Measurements from ENCODE around the gene DNAH17.

DNAH17 gene

DNA sequence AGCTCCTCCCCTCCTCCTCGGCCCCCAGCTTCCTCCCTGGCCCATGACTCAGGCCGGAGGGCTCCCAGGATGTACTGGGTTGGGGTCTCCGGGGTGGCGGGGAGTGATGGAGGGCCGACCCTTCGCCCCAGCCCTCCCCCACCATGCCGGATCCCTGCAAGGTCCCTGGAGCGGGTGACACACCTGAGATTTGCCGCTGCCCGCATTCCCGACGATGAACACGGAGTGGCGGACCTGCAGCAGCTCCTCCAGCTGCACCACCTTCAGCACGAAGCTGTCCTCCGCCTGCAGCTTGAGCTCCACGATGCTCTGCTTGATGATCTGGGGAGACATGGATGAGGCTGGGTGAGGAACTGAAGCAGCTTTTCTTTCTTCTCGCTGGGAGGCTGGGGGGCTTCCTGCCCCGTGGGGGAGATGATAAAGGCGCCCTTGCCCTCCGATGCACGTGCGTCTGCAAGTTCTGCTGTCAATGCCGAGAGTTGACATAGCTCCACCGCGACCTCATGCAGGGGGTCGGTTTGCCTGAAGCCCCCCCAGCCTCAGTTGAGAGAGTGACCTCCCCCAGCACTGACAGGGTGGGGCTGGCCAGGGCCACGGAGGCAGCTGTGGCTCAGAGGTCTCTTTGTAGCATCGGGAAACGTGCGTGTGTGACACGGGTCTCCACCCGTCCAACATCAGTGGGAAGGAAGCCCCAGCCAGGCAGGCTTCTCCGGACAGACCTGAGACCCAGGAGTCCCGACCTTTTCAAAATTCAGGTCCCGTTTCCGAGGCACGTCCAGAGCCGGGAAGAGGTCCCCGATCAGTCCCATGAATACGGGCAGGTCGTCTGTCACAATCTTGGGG is 83.1 kb downstream of the DNAH17 start:
- DNase-seq, result no peak

DNA sequence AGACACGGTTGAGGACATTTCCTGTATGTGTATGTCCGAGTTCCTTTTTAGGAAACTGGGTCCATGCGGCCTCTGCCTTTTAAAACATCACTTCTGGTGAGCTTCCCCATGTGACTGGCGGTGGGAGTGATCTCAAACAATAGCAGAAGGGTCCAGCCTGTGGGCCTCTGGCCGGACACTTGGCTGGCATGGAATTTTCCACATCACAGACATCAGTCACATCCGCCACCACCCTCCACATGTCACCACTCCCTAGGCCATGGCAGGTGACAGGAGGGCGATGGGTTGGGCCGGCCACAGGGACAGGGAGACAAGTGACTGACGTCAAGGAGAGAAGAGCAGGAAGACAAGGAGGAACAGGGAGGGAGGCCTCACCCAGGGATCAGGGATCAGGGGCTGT is 83.7 kb downstream of the DNAH17 start:
- DNase-seq, result no peak

DNA sequence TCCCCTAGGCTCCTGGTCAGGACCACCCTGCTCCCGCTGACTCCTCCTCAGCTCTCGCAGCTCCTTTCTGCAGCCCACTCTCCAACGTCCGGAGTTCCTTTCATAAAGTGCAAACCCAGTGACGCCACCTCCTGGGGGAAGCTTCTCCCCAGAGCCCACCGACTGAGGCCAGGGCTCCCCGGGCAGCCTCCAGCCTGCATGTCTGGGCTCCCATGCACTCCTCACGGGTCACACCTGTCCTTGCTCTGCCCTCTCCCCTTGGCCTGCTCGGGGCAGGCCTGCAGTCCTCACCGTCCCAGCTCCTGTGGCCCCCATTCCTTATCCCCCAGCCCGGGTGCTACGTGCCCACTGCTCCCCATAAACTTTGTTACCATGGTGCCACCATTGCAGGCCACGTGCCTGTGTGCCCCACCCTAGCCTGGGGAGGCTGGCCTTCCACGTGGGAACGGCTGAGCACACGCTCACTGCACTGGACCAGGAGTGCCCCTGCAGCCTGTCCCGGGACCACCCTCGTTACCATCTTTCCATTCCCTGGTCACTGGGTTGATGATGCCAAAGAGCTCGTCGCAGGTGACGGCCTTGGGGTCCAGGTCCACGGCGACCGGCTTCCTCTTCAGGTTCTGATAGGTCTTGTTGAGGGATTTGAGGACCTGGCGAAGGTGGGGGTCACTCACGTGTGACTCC is 84.9 kb downstream of the DNAH17 start:
- DNase-seq, result no peak

DNA sequence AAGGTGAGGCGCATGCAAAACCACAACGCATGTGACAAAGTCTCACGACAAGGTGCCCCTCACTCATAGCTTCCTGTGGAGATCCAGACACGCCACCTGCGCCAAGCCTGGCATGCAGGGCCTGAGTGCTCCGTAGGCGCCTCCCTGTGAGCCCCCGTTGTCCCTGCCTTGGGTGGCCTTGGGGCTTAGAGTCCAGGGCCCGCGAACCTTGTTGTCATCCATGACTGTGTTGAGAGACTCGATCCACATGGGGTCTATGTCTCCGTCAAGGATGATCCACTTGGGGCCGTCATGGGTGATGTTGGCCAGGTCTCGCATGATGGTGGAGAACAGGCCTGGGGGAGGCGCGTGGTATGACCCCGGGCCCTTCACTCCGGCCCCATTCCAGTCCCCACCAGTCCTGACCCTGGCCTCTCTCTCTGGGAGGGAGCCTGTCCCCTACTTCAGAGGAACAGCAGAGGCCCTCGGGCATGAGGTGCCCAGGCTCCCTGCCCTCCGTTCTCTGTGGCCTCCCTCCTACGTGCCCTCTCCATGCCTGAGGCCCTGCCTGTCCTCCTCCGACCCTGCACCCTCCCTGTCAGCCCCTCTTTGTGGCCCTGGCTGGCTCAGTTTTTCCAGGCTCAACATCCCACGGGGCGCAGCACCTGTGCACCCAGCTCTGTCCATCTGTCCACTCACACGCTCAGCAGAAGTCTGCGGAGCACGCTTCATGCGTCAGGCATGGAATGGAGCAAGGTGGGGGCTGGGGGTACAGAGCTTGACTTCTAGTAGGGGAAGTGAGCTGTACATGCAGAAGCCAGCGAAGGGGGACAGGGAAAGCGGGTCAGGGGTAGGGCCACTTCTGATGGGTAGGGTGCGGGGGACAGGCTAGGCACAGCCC is 85.7 kb downstream of the DNAH17 start:
- no peak for DNase-seq

DNA sequence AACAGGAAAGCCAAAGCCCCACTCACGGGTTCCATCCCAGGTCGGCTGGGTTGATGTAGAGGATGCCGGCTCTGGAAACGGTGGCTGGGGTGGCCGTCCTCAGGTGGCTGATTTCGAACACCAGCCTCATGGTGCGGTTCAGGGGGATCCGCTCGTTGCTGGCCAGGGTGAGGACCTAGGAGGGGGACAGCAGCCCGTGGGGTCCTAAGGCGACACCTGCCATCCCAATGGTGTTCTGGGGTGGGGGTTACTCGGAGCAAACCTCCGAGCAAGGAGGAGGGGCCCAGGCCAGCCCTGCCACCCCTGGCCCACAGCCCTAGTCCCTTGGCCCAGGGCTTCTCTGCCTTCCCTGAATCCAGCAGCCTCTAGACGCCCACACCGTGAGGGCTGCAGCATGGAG is 86.5 kb downstream of the DNAH17 start:
- DNase-seq, result no peak

DNA sequence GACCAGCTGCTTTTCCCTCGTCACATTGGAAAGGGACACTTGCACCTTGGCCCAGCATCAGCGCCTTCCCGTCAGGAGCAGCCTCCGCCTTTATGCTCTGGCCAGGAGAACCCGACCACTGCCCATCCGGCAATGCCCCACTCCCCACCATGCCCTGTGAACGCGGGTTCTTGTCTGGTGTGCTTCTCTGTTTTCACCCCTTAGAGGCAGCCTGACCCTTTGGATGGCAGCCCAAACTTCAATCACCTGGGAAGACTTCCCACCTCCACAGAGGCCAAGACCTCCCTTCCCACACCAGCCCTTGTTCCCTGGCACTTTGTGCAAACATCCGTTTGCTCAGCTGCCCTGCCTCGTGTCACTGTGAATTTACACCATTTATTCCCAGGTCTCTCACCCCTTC is 87.0 kb downstream of the DNAH17 start:
- no peak for DNase-seq

DNA sequence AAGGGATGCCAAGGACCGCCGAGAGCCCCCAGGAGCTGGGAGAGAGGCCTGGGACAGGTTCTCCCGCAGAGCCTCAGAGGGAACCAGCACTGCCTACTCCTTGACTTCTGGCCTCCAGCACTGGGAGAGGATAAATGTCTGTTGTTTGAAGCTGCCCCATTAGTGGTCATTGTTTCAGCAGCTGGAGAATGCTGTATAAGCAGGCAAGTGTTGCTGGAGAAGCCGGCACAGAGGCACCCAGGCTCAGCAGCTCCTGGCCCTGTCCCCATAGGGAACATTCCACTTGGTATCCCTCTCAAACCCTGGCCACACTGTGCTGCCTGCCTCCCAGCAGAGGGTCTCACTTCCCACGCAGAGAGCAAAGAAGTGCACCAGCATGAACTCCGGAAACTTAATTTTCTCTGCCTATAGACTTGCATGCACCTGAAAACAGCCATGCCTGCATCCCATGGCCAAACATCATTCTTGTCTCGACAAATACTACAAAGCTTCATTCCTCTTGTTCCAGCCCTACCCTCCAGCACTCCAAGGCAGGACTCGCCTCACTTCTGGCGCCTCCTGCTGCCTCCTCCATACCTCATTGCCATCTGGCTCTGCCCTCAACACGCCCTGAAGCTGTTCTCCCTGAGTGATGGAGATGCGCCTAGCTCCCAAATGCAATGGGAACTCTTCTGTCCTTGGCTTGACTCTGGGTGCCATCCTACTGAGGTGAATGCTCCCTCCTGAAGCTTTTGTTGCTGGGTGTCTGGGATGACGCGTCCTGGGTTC is 88.1 kb downstream of the DNAH17 start:
- no peak for DNase-seq

DNA sequence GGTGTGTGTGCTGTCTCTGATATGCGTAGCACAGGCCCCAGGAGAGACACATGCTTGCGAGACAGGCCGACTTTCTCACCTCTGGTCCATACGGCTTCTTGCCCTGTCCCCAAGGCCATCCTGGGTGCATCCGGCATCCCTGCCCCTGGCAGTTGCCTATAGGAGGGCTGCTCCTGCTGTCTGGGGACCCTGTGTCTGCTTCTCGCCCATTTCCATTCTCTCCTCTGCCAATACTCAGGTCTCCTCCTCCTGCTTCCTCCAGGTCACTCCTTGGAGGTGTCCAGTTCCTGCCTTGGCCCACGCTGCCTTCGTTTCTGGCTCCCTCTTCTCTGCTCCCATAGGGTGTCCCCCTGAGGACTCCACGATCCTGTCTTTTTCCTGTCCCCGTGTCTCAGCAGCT is 89.0 kb downstream of the DNAH17 start:
- DNase-seq, result no peak

DNA sequence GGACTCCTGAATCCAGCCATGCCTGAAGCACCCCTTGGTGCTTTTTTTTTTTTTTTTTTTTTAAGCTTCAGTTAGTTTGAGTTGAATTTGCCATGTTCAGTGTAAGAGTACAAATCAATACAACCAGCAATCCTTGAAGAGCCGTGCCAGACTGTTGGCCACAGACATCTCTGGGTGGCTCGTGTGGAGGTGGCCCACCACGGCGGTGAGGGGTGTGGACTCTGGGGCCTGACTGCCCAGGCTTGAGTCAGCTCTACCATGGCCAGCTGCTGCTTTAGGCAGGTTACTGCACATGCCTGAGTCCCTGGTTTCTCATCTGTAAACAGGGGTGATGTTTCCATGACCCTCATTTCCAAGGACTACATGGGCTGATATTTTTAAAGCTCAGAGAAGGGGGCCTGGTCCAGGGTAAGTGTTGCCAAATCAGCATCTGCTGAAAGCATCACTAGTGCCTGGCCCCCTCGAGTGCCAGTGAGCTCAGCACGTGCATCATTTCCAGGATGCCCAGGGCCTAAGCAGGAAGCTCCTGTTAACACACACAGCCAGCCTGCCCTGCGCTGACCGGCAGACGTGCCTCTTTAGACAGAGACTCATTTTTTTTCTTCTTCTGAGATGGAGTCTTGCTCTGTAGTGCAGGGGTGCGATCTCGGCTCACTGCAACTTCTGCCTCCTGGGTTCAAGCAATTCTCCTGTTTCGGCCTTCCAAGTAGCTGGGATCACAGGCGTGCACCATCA is 90.1 kb downstream of the DNAH17 start:
- DNase-seq, result no peak

DNA sequence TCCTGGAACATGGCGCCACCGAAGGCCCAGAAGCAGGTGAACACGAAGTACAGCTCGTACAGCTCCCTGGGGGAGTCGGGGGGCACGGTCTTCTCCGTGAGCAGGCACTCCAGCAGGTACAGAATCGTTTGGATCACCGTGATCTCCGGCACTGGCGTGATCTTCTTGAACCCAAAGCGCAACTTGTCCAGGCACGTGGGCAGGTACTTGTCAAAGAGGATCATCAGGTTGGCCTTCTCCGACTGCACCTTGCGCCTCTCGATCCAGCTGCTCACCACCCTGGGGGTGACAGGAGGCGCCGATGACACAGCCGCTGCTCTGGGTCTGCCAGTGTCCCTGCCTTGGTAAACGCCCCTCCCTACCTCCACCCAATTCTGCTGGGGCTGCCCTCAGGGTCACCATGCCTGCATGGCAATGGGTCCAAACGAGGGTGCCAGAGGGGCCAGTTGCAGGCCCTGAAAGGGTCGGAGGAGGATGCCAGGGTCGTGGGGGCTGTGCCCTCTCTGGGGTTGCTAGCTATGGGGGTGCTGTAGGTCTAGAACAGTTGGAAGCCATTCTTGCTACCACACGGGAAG is 90.9 kb downstream of the DNAH17 start:
- no peak for DNase-seq

DNA sequence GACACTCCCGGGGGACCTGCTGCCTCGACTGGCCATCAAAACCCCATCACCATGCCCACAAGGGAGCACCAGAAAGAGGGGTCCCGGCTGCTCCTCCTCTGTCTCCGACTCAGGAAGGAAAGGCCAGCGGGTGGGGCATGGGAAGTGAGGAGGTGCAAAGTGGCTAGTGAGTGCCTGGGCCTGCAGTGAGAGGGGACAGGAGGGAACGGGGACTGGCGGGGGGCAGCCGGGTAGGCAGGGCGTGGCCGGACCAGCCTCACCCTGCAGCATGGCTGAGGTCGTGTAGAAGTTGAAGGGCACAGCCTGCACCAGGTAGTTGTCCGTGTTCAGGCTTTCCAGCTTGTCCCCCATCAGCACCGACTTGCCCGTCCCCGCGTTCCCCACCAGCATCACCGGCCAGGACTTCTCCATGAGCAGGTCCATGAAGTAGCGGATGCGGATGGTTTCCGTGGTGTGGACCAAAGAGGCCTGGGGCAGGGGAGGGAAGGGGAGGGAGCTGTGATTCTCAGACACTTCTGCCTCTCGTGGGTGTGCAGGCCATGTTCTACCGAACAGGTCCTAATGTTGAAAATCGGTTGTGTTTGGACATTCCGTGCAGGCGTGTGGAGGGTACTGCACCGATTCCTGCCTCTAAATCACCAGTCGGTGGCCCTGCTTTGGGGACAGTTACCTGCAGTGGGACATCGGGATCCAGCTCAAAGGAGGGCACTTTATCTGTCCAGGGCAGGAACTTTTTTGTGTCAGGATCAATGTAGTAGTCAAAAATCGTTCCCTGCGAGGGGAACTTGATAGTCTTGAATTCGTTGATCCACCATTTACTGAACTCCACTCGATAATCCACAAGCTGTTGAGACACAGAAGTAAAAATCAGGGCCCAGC is 91.7 kb downstream of the DNAH17 start:
- no peak for DNase-seq

DNA sequence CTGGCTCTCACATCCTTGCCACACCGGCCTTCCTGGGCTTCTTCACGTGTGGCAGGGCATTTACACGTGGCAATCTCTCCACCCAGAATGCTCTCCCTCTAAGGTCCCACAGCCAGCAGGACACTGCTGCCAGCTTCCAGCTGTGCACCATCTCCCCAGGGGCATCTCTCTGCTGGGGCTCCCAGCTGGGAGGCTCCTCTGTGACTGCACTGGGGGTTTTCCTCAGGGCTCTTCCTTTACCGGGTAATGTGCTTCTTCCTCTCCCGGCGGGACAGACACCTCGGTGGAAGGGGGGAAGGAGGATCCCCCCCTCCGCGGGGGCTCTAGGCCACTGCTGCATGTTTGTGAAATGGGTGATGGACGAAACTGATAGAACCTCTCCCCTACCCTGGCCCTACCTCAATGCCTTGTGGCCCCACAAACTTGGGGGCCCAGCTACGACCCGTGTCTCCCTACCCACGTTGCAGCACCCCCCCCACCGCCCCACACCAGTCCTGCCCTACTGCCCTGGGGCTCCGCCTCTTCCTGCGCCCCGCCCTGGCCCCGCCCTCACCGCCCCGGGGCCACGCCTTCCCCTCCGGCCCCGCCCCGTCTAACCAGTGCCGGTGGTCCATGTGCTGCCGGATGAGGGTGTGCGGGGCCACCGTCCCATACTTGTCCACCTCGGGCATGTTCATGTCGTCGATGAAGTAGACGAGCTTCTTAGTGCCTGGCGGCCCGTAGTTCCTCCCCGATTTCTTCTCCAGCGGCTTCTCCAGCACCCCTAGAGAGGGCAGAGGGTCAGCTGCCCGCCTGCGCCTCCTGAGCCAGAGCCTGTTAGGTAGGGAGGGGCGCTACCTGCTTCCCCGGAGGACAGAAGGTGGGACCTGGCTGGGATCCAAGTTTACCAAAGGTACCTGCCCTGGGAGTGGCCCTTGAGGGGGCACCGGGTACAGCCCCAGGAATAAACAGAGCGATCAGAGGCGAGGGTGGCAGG is 92.6 kb downstream of the DNAH17 start:
- no peak for DNase-seq

DNA sequence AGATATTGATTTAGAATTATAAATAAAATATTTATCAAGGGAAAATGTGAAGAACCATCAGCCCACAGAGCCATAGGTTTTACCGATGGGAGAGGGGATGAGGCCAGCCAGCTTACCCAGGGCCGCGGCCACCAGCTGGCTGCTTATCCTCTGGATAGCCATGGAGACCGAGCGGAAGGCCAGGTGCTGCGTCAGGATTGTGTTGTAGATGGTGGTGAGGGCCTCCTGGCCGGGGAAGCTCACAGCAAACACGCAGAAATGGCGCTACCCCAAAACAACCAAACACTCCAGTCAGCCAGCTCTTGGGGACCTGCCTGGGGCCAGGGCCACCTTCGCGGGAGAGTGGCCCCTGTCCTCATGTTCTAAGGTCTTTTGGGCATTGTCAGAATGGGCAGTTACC is 97.8 kb downstream of the DNAH17 start:
- DNase-seq, result no peak

DNA sequence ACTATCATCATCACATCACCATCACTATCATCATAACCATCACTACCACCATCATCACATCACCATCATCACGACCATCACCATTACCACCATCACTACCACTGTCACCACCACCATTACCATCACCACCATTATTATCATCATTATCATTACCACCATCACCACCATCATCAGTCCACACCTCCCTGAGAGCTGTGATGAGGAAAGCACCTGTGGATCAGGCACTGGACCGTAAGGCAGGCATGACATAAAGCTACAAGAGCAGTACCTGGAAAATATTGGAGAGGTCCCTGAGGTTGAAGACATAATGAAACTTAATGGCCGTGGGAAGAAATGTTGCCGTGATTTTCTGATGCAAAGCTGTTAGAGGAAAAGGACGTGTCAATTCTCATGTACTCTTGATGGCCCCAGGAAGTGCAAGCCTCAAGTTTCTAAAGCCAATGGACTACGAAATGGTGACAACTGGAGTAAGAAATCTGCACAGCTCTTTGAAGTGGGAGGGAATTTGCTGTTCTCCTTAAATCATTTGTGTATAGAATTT is 98.4 kb downstream of the DNAH17 start:
- DNase-seq, result no peak

DNA sequence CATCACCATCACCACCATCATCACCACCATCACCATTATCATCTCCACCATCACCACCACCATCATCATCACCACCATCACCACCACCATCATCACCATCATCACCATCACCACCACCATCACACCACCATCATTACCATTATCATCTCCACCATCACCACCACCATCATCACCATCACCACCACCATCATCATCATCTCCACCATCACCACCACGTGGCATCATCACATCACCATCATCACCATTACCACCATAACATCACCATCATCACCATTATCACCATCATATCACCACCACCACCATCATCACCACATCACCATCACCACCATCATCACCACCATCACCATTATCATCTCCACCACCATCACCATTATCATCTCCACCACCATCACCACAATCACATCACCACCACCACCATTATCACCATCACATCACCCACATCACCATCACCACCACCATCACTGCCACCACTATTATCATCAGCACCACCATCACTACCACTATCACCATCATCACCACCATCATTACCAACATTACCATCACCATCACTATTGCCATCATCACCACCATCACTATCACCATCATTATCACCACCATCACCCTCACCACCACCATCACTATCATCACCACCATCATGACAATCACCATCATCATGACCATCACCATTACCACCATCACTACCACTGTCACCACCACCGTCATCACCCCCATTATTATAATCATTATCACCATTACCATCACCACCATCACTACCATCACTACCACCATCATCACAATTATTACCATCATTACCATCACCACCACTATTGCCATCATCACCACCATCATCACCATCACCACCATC is 99.1 kb downstream of the DNAH17 start:
- DNase-seq, result no peak

DNA sequence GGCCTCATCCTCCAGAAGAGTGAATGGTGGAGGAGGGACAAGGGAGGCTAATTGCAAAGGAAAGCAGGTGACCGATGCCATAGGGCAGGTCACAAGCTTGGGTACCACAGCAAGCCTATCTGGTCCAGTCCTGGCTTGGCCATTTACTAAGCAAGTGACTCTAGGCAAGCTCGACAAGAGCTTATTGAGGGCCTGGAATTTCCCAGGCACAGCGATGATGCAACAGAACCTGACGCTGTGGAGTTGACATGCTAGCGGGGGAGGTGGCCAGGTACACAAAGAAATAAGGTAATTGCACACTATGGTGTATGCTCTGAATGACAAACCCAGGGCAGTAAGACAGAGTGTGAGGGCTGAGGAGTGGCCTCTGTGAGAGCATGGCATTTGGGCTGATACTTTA is 100.2 kb downstream of the DNAH17 start:
- DNase-seq, result no peak

DNA sequence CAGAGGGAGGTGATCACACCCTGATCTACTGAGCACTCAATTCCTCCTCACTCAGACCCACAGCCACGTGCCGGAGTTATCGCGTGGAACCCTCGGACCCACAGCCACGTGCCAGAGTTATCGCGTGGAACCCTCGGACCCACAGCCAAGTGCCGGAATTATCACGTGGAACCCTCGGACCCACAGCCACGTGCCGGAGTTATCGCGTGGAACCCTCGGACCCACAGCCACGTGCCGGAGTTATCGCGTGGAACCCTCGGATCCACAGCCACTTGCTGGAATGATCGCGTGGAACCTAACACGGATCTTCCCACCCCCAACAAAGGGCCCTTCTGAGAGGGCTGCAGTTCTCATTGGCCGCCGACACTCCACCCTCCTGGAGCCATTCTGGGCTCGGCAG is 101.0 kb downstream of the DNAH17 start:
- no peak for DNase-seq

DNA sequence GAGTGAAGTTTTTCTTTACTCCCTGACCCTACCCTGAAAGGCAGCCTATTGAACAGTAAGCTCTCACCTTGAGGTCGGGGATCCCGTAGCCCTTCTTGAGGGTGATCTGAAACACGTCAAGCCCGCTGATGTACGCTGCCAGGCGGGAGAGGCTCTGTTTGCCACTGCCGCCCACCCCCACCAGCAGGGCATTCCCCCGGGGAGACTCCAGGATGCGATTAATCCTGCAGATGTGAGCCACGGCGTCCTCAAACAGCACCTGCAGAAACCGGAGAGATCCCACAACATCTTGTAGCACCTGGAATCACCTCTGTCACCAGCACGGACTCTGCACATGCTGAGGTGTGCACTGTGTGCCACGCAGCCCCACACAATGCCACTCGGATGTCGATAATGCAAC is 102.0 kb downstream of the DNAH17 start:
- no peak for DNase-seq
